Amygdala (tissue), 56 donors: ENCODE results near the gene ADAP2.

ENCODE experiments used
- DNase-seq, 56 donors: peaks; one replicate each; lab custom pipeline; 2025; lab: John Stamatoyannopoulos, UW

Gene ADAP2

GRCh38 chr17:31008374-31009041 lies 86.8 kb downstream of the ADAP2 start:
- DNase-seq, result peak in 44 of 56 donors; percentile 9 to 76 (median 42)
